GM19240 (cell line): ENCODE measurements around the gene RAMP1.

Experiments
- DNase-seq: peaks from one replicate; pipeline ENCODE4 v3.0.0; 2011; ENCODE audit warnings: low spot score; ENCODE audit not compliant: insufficient read length

Gene RAMP1

DNA sequence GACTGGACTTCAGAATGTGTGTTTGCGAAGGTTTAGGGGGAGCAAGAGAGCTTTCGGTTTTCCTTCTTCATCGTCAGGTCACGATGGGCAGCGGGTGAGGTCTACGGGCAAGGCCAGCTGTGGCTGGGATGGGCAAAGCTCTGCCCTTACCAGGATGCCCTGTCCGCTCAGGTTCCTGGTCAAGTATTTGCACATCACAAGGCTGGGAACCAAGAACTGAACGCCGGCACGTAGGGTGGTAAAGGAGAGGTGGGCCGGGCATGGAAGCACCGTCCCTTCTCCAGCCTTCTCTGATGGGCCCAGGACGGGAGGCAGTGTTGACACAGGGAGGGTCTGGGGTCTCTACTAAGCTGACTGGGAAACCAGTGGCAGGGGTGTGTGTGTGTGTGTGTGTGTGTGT, 56.9 kb downstream of the RAMP1 start:
- no peak for DNase-seq

DNA sequence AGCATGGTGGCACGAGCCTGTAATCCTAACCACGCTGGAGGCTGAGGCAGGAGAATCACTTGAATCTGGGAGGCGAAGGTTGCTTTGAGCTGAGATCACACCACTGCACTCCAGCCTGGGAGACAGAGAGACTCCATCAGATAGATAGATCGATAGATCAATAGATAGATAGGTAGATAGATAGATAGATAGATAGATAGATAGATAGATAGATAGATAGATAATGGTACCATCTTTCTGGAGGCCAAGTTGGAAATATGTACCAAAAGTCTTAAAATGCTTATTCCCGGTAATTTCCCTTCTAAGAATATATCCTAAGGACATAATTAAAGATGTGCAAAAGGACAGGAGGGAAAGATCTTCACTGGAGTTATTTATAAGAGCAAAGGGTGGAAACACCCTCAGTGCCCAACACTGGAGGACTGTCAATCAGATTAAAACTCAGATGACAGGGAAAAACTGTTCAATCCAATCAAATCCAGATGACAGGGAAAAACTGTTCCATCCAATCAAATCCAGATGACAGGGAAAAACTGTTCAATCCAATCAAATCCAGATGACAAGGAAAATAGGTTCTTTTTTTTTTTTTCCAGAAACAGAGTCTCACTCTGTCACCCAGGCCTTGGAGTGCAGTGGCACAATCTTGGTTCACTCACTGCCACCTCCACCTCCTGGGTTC, 58.4 kb downstream of the RAMP1 start:
- DNase-seq, result no peak

DNA sequence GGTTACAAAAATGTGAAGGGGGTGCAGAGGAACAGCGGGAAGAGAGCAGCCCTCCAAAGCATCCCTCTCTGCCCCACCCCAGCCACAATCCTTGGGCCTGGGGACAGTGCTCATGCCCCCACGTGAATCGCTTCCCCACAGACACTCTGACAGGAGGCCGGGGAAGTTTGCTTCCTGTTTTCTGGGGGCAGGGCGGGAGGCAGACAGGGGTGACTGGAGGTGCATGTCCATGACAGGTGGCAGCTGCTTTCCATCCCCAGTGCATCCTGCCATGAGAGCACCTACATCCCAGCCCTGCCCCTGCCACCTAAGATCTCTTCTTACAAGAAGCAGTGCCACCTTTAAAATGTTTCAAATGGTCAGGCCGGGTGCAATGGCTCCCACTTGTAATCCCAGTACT, 60.2 kb downstream of the RAMP1 start:
- DNase-seq, result no peak

DNA sequence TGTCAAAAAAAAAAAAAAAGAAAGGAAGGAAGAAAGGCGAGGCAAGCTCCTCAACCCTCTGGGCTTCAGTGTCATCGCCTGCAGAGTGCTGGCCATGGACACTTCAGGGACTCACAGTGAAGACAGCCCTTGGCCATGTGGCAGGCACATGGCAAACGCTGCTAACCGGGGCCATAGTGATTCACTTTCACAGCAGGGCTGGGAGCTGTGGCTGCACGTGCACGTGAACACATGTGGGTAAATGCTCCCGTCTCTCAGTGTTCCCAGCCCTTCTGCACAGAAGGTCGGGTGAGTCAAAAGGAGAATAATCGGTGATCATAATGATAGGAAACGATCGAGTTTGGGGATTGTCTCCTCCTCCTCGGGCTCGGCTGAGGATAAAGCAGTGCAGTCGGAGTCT, 61.2 kb downstream of the RAMP1 start:
- DNase-seq, result no peak

DNA sequence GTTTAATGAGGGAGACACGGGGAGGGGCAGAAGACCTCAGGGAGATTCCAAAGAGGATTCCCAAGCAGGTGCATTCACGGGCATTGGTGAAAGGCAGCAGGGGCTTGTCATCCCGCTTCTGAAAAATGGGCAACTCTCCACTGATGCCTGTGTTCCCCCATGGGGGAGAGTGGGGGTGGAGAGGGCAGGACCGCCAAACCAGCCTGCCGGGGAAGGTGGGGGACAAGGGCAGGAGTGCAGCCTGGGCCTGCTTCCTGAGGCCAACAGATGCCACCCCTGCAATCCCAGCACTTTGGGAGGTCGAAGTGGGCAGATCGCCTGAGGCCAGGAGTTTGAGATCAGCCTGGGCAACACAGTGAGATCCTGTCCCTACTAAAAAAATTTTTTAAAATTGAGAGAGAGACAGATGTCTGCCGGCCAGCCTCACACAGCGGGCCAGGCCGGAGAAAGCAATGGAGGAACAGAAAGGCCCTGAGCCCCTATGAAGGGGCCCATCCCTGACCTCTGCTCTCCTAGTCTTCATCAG, 62.6 kb downstream of the RAMP1 start:
- DNase-seq, result no peak

DNA sequence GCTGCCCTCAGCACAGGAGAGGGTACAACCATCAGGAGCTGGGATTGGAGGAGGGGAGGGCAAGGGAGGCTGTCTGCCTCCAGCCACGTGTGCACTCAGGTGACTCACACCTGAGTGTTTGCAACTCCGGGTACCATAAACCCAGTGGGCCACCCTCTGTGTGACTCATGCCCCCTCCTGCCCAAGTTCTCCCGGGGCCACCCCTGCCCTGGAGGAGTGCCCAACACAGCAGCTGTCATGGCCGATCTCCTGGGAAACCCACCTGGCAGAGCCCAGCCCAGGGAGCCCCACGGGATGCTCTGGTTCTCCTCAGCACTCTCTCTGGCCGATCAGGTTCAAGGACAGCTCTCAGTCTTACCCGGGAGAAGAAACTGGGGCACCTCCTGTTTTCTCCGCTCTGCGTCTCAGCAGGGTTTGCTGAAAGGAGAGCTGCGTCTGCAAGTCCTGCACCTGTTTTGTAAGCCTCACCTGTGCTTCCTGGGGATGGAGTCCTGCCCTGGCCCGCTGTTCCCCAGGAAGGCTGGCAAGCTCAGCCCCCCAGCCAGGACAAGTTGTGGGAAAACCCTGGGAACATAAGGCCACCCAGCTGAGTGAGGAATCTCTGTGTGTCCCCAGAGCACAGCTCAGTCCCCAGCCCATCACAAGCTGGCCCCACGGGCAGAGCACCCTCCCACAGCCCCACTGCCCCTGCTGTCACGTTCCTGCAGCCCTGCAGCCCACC, 63.4 kb downstream of the RAMP1 start:
- DNase-seq, result no peak

DNA sequence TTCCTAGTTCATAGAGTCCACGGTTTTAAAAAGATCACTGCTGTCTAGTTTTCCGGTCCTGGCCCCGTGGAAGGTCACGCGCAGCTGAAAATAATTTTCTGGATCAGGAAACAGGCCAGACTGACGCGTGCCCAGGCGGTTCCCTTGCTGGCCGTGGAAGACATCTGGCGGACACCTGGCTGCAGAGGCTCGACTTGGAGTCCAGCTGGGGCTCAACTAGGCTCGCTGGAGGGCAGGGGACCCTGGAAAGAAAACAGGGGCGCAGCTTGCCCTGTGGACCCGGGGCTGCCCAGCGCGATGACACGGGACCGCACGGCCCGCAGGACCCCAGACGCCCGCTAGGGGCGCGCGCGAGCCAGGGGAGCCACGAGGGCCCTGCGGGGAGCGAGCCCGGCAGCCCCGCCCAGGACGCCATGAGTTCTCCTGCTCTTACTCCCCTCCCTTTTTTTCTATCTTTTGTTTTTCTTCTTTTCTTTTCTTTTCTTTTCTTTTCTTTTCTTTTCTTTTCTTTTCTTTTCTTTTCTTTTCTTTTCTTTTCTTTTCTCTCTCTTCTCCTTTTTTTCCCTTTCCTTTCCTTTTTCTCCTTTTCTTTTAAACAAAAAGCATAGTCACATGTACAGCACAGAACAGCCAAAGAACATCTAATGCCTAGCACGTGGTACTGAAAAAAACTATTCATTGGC, 64.2 kb downstream of the RAMP1 start:
- DNase-seq, result peak; percentile 95

DNA sequence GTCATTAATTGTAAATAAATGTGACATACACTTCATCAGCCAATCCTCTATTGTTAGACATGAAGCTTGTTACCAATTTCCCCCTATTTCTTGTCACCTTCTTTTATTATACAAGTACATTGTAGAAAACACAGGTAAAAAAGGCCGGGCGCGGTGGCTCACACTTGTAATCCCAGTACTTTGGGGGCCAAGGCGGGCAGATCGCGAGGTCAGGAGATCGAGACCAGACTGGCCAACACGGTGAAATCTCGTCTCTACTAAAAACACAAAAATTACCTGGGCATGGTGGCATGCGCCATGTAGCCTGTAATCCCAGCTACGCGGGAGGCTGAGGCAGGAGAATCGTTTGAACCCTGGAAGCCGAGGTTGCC, 64.7 kb downstream of the RAMP1 start:
- DNase-seq, result no peak

DNA sequence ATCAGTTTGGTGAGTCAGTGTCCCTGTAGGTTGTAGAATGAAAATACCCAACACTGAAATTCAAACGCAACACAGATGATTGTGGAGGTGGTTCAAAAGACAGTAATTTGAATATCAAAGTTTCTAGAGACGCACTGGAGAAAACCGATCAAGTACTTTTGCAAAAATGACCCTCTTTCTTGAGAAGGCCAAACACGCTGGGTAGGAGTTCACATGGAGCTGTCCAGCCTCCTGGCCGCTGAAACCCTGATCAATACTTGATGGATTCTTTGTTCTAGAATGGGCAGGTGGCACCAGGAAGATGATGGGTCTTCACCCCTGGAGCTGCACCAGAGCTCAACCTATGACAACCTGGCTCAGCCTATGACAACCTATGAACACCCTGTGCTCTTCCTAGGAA, 67.7 kb downstream of the RAMP1 start:
- DNase-seq, result no peak

DNA sequence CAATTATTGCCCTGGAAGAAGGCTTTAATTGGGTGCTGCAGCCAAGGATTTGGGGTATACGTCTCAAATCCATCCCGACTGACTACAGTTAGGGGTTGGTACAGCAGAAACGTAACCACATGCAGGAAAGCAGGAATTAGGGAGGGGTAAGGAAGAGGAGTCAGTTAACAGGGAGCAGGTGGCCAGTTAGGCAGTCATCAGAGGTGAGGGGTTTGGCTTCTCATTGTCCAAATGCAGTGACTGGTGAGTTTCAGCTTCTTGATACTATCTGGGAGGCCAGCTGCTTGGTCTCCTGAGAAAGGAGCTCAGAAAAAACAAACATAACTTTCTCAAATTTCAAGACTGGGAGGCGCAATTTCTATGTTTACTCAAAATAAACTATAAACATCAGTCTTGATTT, 68.6 kb downstream of the RAMP1 start:
- DNase-seq, result no peak

DNA sequence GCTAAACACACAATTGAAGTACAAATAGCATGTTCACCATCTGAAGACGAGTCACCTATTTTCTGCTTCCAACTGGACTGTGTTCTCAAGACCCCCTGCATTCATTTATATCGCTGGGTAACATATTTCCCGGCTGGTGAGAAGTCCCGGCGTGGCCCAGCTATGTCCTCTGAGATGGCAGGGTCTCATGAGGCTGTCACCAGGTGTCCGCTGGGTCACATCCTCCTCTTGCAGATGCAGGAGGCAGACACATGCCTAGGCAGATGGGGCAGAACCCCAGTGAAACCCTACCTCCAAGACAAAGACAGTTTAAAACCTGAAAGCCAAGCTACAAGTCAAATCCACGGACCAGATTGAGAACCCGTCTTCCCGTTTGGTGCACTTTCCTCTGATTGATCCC, 70.6 kb downstream of the RAMP1 start:
- DNase-seq, result no peak

DNA sequence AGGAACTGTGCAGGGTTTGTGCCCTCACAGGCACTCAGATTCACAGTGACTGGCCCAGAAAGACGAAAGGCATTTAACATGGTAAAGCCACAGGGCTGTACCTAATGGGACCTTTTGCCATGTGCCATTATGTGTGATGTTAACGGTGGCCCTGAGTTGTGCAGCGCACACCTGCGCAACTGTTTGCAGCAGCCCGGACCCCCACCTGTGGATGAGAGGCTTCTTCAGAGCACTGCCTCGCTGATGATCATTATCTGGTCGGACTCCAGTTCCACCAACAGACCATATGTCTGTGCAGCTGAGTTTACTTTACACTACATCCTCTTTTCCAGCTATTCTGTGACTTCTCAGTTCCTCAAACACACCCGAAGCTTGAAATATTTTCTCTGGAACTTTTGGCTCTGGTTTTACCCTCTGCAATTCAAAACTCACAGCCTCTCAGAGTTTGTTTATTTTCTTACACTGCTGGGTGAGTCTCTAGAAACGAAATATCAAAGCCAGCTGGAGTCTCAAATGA, 71.8 kb downstream of the RAMP1 start:
- no peak for DNase-seq

DNA sequence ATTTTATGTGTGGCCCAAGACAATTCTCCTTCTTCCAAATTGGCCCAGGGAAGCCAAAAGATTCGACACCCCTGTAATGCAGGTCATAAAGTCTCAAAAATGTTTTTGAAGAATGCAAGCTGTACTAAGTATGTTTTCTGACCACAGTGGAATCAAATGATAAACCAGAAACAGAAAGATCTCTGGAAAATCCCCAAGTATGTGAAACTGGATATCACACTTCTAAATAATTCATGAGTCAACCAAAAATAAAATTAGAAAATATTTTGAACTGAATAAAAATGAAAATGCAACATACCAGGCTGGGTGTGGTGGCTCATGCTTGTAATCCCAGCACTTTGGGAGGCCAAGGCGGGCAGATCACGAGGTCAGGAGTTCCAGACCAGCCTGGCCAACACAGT, 73.3 kb downstream of the RAMP1 start:
- no peak for DNase-seq

DNA sequence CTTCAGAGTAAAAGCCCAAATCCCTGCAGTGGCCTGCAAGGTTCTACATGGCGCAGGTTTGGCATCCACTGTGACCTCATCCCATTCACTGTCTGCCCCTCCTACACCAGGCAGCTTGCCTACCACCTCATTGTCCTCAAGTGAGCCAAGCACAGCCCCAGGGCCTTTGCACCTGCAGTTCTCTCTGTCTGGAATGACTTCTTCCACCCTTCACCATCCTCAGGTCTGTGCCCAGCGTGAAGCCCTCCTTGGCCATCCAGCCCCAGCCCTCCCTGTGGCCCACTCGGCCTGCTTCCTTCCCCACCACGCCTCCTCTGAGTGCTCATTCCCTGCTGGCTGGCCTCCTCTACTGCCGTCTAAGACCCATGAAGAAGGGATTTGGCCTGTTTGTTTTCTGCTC, 74.8 kb downstream of the RAMP1 start:
- no peak for DNase-seq

DNA sequence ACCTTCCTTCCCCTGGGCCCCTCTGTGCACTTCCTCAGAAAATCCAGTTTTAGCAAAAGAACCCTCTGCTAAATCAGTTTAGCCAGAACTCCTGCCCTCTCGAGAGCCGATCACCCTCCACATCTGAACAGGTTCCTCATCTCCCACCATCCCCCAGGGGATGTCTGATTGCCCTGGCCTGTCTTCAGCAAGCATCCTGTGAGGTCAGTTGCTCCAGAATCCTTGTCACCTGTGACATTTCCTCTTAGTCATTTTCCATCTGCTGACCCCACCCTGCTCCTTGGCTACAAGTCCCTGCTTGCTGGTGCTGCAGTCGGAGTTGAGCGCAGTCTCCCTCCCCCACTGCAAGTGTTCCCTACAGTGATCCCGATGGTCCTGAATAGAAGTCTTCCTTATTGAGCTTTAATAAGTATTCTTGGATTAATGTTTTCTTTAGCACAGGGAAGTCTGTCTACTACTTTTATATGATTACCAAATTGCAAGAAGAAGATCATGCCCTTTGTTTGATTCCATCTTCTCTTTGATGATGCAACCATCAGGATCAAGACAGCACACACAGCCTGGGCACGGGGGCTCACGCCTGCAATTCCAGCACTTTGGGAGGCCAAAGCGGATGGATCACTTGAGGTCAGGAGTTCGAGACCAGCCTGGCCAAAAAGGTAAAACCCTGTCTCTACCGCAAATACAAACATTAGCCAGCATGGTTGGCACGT, 76.5 kb downstream of the RAMP1 start:
- DNase-seq, result no peak

DNA sequence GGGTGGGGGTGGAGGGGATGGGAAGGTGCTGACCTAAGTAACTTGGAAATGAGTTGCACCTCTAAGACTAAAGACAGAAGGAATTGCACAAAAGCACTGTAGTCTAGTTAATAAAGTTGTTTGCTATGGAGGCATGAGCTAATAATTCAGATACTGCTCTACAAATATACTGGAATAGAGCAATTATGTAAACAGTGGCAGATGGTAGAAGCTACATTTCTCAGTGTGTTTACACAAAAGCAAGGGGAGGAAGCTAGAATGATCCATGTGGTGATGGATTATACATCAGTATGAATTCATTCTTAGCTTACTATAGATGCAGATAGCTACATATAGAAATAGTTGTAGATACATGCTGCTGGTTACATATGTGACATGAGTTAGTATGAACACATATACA, 79.8 kb downstream of the RAMP1 start:
- DNase-seq, result no peak

DNA sequence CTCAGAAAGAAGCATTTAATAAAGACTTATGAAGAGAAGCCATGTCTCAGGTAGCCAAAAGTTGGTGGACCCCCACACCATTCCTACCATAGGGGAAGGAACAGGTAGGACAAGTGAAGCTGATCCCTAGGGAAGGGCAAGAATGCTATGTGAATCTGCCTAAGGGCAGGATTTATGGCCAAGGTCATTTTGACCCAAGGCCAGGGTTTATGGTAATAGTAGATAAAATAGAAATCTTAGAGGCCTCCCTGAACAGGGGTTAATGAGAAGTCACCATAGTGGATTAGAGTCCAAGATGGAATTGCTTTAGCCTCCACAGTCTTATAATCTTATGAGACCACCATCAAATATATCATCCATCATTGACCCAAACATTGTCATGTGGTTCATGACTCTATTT, 81.4 kb downstream of the RAMP1 start:
- no peak for DNase-seq

DNA sequence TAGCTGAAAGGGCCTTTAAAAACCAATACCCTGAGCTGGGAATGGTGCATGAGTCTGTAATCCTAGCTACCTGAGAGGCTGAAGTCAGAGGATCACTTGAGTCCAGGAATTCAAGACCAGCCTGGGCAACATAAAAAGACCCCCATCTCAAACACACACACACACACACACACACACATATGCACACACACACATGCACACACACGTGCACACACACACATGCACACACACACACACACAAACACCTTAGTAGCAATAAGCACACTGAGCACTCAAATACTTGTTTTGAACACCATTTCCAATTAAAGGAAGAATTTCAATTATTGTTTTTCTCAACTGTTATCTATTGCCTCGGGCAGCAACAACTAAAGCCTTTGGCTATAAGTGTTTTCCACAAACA, 81.8 kb downstream of the RAMP1 start:
- DNase-seq, result no peak

DNA sequence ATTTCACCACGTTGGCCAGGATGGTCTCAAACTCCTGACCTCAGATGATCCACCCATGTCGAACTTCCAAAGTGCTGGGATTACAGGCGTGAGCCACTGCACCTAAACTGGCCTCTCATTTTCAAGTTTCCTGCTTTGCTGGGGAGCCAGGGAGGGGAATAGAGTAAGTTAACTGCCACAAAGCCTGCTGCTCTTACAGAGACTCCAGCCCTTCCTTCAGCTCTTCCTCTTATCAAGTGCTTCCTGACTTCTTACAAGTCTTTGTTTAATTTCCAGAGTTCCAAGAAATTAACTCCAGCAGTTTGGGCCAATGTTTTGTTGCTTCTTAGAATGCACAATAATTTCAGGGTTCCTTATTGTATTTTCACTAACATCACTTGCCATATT, 83.1 kb downstream of the RAMP1 start:
- no peak for DNase-seq

DNA sequence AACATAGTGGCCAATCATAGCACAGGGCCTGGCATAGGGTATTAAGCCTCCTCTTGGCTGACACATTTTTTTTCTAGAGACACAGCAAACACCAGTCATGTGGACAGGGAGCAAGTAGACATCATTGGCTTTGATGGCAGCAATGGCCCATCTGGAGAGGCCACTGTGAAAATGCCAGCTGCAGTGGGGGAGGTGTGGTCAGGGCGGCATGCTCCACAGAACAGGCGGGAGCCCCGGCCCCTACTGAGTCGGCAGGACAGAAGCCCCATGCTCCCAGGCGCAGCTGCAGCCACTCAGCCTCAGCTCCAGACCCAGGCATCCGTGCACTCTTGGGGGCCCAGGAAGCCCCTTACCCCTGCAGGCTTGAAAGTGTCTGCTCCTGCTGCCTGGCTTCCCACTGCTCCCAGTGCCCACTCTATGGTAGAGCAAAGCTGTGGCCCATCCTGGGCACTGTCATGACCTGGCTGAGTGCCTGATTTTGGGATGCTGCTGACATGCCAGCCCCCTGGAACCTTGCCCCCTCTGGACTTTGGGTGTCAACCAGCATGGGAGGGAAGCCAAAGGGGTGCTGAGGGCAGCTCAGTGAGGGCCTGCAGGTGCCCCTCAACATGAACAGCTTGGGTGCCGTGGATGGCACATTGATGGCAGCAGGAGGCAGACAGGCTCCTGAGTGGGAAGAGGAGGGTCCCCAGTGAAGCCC, 84.1 kb downstream of the RAMP1 start:
- DNase-seq, result no peak

DNA sequence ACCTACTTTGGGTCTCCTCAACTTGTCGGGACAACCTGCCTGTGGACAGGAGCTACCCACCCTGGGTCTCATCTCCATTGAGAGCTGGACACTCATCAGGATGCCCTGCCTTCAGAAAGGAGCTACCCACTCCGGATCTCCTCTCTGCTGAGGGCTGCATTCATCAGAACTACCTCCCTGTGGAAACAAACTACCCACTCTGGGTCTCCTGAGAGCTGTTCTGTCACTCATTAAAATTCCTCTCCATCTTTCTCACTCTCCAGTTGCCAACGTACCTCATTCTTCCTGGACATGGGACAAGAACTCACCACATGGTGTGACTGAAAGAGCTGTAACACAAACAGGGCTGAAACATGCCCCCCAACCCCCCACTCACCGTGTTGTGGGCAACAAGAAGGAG, 84.9 kb downstream of the RAMP1 start:
- no peak for DNase-seq
